Fibroblast of lung (primary cell): ENCODE data around the gene DNAJC28.

Experiments
- EZH2 ChIP-seq: IDR thresholded peaks from 2 replicates; pipeline ENCODE4 v1.5.1; 2012; ENCODE audit warnings: low read length, control low read depth, mild to moderate bottlenecking; ENCODE audit errors: missing control alignments
- TF ChIP-seq, protein P1 (sequence below), 2 donors: IDR thresholded peaks in 1 of 2; conservative IDR thresholded peaks in 1 of 2; 1 replicate in 1 of 2; 2 replicates in 1 of 2; pipeline ENCODE4 v1.5.1; 2011 to 2012; ENCODE audit warnings: low read length in 2 of 2, control low read depth in 1 of 2, inconsistent platforms in 1 of 2, low read depth in 1 of 2, mild to moderate bottlenecking in 1 of 2

DNA sequence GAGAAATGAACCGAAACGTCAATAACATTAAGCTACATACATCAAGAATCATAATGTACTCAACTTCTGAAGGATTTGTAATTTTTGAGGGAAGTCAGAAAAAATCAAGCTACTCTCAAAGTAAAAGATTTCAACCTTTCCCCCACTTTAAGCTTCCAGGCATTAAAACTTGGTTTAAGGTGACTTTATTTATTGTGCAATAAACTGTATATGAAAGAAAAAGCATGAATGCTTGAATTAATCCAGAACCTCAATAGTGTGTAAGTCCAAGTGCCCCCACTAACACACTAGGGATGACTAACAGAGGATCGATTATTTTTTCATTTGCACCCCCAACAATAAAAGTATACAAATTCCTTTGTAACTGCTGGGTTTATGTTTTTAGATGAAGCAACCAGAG lies 39.5 kb upstream of the DNAJC28 start:
- TF ChIP-seq, protein P1, sequence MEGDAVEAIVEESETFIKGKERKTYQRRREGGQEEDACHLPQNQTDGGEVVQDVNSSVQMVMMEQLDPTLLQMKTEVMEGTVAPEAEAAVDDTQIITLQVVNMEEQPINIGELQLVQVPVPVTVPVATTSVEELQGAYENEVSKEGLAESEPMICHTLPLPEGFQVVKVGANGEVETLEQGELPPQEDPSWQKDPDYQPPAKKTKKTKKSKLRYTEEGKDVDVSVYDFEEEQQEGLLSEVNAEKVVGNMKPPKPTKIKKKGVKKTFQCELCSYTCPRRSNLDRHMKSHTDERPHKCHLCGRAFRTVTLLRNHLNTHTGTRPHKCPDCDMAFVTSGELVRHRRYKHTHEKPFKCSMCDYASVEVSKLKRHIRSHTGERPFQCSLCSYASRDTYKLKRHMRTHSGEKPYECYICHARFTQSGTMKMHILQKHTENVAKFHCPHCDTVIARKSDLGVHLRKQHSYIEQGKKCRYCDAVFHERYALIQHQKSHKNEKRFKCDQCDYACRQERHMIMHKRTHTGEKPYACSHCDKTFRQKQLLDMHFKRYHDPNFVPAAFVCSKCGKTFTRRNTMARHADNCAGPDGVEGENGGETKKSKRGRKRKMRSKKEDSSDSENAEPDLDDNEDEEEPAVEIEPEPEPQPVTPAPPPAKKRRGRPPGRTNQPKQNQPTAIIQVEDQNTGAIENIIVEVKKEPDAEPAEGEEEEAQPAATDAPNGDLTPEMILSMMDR (conservative IDR thresholded peaks at IDR 0.05 in 1 of 2, IDR thresholded peaks at IDR 0.05 in 1 of 2; ENCODE audit: low read depth in 1 of 2, low read length in 2 of 2), result no peak
- no peak for TF ChIP-seq EZH2
